GM12891 (cell line): ENCODE measurements around the gene ZNF71.
A peak's percentile ranks its signal among the peaks of the same experiment; 100 is the strongest.

Experiments
- DNase-seq: peaks from one replicate; pipeline ENCODE4 v3.0.0; 2011; ENCODE audit warnings: low spot score; ENCODE audit not compliant: insufficient read length
- FAIRE-seq: peaks from 2 replicates; lab custom pipeline; 2011; peaks lifted over from hg19 to GRCh38; lab: Jason Lieb, UNC
- PAX5 ChIP-seq: IDR thresholded peaks from 2 replicates; pipeline ENCODE4 v1.6.1; 2011; ENCODE audit warnings: low read length, moderate library complexity, mild to moderate bottlenecking; ENCODE audit not compliant: insufficient read depth, severe bottlenecking
- POLR2A ChIP-seq: IDR thresholded peaks from 2 replicates; pipeline ENCODE4 v1.6.1; 2011; ENCODE audit warnings: low read depth, low read length, control low read depth
- POLR2AphosphoS5 ChIP-seq: IDR thresholded peaks from 2 replicates; pipeline ENCODE4 v1.6.1; 2011; ENCODE audit warnings: low read depth, low read length, control low read depth
- POU2F2 ChIP-seq: IDR thresholded peaks from 2 replicates; pipeline ENCODE4 v1.6.1; 2011; ENCODE audit warnings: low read depth, mild to moderate bottlenecking, control low read depth, low read length, moderate library complexity
- SPI1 ChIP-seq: IDR thresholded peaks from 2 replicates; pipeline ENCODE4 v1.6.1; 2011; ENCODE audit warnings: low read depth, low read length, control low read depth
- TAF1 ChIP-seq: IDR thresholded peaks from 2 replicates; pipeline ENCODE4 v1.6.1; 2011; ENCODE audit warnings: low read depth, low read length, control low read depth

ZNF71 gene

DNA sequence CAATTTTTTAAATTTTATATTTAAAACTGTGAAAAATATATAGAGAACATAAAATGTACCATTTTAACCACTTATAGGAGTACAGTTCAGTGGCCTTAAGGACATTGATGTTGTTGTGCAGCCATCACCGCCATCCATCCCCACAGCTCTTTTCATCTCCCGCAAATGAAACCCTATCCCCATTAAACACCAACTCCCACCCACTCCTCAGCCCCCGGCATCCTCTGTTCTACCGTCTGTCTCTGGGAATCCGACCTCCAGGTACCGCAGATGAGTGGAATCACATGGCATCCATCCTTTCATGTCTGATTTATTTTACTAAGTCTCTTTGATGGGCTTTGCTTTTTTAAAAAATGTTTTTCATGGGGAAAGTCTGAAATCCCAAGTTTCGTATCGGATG, 24.0 kb downstream of the ZNF71 start:
- FAIRE-seq (no peak), DNase-seq (no peak)
- TF ChIP-seq POU2F2 (no peak), POLR2A (no peak), TAF1 (no peak), SPI1 (no peak), POLR2AphosphoS5 (no peak), PAX5 (no peak)

DNA sequence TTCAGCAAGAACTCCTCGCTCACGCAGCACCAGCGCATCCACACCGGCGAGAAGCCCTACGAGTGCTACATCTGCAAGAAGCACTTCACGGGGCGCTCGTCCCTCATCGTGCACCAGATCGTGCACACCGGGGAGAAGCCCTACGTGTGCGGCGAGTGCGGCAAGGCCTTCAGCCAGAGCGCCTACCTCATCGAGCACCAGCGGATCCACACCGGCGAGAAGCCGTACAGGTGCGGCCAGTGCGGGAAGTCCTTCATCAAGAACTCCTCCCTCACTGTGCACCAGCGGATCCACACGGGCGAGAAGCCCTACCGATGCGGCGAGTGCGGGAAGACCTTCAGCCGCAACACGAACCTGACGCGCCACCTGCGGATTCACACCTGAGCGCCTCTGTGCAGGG, 27.3 kb downstream of the ZNF71 start:
- no peak for FAIRE-seq
- no peak for DNase-seq
- TF ChIP-seq POLR2A (no peak), POLR2AphosphoS5 (no peak), TAF1 (no peak), POU2F2 (no peak), SPI1 (no peak), PAX5 (no peak)

DNA sequence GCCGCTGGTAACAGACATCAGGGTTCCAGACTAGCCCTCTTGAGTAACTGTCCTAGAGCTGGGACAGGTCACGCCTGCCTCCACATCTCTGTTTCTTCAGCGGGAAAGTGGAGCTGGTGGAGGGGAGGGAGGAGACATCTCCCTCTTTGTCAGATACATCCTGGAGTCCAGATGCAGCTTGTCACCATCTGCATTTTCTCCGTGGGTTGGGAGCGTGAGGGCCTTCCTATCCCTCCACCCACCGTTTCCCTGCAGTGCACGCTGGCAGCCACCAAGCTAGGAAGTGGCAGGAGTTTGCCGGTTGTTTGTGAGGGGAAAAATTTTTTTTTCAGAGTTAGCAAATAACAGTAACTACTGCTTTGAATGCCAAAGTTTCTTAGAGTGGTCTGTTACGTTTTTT, 27.9 kb downstream of the ZNF71 start:
- FAIRE-seq = no peak
- no peak for TF ChIP-seq SPI1
- TF ChIP-seq POLR2AphosphoS5 = no peak
- no peak for TF ChIP-seq POLR2A
- no peak for TF ChIP-seq POU2F2
- TF ChIP-seq TAF1 = no peak
- DNase-seq = no peak

DNA sequence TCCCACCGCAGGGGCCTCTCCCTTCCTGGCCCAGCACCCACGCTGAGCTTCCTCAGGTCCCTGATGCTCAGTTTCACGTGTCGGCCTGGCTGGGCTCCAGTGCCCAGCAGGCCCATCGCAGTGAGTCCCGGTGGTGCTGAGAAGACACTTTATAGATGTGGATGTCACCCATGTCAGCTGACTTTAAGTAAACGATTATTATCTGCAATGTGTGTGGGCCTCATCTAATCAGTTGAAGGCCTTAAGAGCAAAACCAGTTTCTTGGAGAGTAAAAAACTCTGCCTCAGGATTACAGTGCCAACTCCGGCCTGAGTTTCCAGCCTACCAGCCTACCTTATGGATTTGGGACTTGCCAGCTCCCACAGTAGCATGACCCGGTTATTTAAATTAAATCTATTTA, 30.6 kb downstream of the ZNF71 start:
- no peak for TF ChIP-seq PAX5
- TF ChIP-seq POLR2AphosphoS5 = no peak
- TF ChIP-seq TAF1 = no peak
- TF ChIP-seq SPI1 = no peak
- FAIRE-seq = no peak
- DNase-seq = no peak

DNA sequence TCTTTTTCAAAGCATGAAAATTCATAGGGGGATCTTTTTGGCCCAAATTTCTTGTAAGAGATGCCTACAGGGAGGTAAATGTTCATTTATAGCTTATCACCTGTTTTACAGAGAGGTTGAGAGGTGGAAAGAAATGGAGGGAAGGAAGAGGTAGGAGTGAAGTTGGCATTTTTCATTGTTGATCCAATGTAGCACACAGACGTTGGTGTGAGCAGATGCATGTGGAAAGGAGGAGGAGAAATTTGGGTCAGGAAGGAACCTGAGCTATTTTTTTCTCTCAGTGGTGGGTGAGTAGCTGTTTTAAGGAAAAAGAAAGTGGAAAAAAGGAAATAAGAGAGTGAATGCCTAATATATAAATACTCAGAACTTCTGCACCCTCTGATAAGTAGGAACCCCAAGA, 37.9 kb downstream of the ZNF71 start:
- DNase-seq (no peak), FAIRE-seq (no peak)
- TF ChIP-seq POU2F2 (no peak), SPI1 (no peak), POLR2A (no peak), TAF1 (no peak), POLR2AphosphoS5 (no peak), PAX5 (no peak)

DNA sequence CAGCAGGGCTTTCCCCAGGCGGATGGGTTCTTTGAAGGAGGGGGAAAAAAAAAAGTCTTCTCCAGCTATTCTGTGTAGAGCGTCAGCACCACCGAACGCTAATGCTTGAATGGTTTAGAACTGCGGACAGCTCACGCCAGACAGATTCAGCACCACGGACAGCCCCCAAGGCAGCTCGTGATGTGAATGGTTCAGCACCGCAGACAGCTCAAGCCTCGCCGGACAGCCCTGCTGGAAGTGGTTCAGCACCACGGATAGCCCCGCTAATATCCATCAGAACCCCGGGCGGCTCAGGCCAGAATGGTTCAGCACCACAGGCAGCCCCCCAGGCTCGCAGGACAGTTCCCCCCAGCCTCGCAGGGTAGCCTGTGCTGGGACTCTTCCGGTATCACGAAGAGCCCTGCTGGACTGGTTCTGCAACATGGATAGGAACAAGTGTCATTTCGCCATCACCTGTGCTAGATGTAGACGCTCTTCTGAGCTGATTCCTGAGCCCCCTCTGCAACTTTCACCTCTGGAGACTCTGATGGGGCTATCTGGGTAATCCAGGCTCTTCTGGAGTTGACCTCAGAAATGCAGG, 43.0 kb downstream of the ZNF71 start:
- FAIRE-seq = no peak
- TF ChIP-seq TAF1 (no peak), POLR2A (no peak), SPI1 (no peak), PAX5 (no peak), POLR2AphosphoS5 (no peak), POU2F2 (no peak)
- peak; percentile 34 for DNase-seq

DNA sequence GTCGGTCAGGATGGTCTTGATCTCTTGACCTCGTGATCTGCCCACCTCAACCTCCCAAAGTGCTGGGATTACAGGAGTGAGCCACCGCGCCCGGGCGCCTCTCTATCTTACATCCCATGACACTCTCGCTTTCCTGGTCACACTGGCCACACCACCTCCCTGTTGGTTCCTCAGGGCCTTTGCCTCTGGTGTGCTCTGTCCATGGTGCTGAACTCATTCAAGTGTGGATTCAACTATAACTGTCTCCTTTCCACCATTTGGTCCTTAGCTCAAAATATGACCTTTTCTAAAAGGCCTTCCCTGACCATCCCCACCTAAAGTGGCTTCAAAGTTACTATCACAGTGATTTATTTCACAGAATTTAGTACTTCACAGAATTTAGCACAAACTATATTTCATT, 44.1 kb downstream of the ZNF71 start:
- FAIRE-seq (no peak), DNase-seq (no peak)
- no peak for TF ChIP-seq SPI1
- no peak for TF ChIP-seq POLR2A
- TF ChIP-seq TAF1 = no peak
- no peak for TF ChIP-seq POU2F2
- no peak for TF ChIP-seq PAX5
- TF ChIP-seq POLR2AphosphoS5 = no peak

DNA sequence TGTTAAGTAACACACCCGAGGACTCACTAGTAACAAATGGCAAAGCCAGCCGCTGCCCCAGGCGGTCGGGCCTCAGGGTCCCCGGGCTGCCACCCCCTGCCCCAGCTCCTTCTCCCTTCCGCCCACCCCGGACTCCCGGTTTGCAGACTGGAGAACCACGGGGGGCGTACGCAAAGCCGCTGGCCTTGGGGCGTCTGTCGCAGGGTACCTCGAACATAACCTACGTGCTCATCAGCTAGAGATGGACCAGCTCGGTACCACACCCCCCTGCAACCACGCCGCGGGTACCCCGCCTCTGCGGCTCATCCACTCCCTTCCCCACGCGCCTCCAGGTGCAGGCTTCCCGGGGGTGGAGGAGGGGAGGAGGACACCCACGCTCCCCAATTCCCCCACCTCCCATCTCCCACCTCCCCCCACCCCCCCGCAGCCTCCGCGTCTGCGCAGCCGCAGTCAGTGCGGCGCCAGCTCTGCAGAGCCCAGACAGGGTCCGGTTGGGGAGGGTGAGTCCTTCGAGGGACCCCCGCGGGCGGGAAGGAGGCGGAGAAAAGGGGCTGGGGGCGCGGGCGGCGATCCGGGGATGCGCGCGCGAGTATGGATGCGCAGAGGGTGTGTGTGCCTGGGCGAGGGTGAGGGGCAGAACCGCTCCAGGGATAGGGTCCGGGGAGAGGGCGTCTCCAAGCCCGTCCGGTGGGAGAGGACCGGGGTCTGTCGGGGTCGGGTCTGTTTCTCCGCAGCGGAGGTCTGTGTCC, 47.8 kb downstream of the ZNF71 start, which contains the start of gene SMIM17:
Gene SMIM17 (plus strand): TSS at position 449 of the 749 bp plus-strand sequence. CDS start 2,509 bp downstream, outside the sequence.
- TF ChIP-seq SPI1 (no peak), POU2F2 (no peak), POLR2AphosphoS5 (no peak), POLR2A (no peak), PAX5 (no peak), TAF1 (no peak)
- DNase-seq (no peak), FAIRE-seq (no peak)

DNA sequence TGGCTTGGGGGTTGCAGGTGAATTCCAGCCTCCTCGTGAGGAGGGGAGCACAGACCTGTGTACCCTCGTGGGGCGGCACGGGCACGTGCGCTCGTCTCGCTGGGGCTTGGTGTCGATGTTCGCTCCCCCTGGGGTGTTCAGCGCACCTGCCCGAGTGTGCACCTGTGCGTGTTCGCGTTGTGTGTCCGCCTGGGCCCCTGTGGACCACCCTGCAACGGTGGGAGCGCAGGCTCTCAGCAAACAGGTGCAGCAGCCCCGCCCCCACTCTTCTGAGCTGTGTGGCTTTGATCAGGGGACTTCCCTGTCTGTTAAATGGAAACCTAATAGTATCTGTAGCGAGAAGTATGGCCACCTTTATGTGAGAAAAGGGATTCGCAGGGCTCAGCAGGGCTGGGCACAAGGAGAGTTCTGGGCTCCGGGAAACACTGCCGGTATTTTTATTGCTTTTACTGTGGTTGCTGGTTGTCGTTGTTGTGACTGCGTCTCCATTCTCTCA, 48.4 kb downstream of the ZNF71 start:
- no peak for FAIRE-seq
- TF ChIP-seq POLR2AphosphoS5 = no peak
- TF ChIP-seq SPI1 = no peak
- no peak for TF ChIP-seq POU2F2
- no peak for TF ChIP-seq PAX5
- no peak for TF ChIP-seq POLR2A
- no peak for TF ChIP-seq TAF1

DNA sequence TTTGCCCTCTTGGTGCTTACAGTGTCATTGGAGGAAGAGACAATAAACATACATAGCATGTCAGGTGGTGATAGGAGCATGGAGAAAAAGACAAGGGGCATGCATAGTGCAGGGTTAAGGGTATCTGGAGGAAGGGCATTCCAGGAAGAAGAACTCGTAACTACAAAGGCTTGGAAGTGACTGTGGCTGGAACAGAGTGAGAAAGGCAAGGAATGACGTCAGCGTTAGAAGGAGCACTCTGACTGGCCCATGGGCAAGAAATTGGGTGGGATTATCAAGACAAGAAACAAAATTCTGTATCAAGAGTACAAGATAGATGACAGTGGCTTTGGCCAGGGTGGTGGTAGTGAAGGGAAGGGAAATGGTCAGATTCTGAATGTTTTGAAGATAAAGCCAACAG, 59.0 kb downstream of the ZNF71 start:
- TF ChIP-seq POLR2AphosphoS5 = no peak
- TF ChIP-seq PAX5 = no peak
- no peak for TF ChIP-seq POLR2A
- TF ChIP-seq POU2F2 = no peak
- no peak for TF ChIP-seq TAF1
- TF ChIP-seq SPI1 = no peak
- no peak for FAIRE-seq
- no peak for DNase-seq

More for the DNA sequence above, 48.4 kb downstream of the ZNF71 start:
- no peak for DNase-seq
